Spleen (tissue), 7 donors: ENCODE measurements around the gene HOXA2.

Source experiments
- CTCF ChIP-seq, 11 experiments: fragments of 200-600 bp in 7 of 11; fragments of 450-650 bp in 4 of 11; sonication (generic) in 4 of 11; IDR thresholded peaks in 8 of 11; conservative IDR thresholded peaks in 3 of 11; 1 replicate in 7 of 11; 2 replicates in 4 of 11; pipeline versions ENCODE4 v1.4.0 to v1.8.0; 2016 to 2021; ENCODE audit warnings: antibody characterized with exemption in 11 of 11, inconsistent platforms in 4 of 11, mild to moderate bottlenecking in 1 of 11
- POLR2A ChIP-seq, 3 donors: fragments of 450-650 bp; IDR thresholded peaks; one replicate each; pipeline ENCODE4 v1.5.1; 2017; ENCODE audit warnings: antibody characterized with exemption in 3 of 3, mild to moderate bottlenecking in 1 of 3
- POLR2AphosphoS5 ChIP-seq, 3 donors: sonication (generic); formaldehyde crosslinking; IDR thresholded peaks; one replicate each; pipeline ENCODE4 v1.5.1; 2017; ENCODE audit warnings: antibody characterized with exemption in 3 of 3
- donor health status: DM: no; HTN: no; CAD: no; lungs with moderate emphysema.
- donor health status: DM: no; HTN: no; CAD: no.
- donor health status: DM: no; HTN: no; CAD: no.

DNA sequence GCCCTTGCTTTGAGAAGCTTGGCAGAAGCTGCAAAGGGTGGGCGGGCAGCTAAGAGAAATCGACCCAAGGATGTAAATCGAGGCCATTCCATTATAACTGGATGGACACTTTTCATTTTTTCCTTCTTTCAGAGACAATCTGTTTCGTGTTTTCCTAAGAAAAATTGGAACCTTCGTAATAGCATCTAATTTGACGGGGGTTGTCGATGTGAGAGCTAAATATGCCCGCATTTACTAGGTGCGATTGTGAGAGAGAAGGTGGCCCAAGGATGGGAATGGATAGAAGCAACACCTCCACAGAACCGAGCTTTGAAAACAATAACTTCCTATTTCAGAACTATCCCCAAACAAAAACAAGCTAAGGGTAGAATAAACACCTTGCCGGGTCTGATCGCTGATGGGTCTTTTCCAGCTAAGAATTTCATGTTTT lies 28.9 kb upstream of the HOXA2 start:
- TF ChIP-seq CTCF (IDR thresholded peaks at IDR 0.05 in 8 of 11, conservative IDR thresholded peaks at IDR 0.05 in 3 of 11) (no peak), POLR2AphosphoS5 (IDR thresholded peaks at IDR 0.05) (no peak), POLR2A (IDR thresholded peaks at IDR 0.05) (no peak)
